GM18519 (cell line): ENCODE results near the gene OCLN.
"Not testable (repeated sequence)": the region's sequence is repeated elsewhere in the genome, so short reads cannot be mapped to it uniquely, and the experiment has no call there.

Source experiments
- ATAC-seq: cut with Tn5 transposase; IDR thresholded peaks from one replicate; pipeline ENCODE4 v1.9.1; 2021; ENCODE audit warnings: mild to moderate bottlenecking, moderate library complexity; ENCODE audit not compliant: unreplicated experiment, low FRiP score

OCLN gene

GRCh38 chr5:69489246-69489645 is 3.3 kb upstream of the OCLN start:
- ATAC-seq, result no peak

DNA sequence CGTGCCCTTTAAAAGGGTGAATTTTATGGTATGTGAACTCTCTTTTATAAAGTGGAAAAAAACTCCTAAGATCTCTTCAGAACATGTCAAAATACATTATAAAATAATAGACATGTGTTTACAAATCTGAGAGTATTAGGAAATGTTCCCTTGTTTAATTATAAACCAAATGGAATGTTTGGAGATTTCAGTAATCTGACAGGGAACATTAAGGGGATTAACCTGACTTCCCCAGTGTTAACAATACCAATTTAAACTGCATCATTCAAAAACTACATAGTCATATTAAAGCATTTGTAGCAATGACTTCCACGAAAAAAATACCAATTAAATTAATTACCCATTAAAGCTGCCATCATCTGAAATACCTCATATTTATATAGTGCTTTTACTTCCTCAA is 1.6 kb upstream of the OCLN start:
- no peak for ATAC-seq

- no peak for ATAC-seq
These were observed 676 bp upstream of the OCLN start for GRCh38 chr5:69491838-69492390.

- ATAC-seq, result no peak
These were observed 369 bp downstream of the OCLN start for GRCh38 chr5:69492923-69493395.

DNA sequence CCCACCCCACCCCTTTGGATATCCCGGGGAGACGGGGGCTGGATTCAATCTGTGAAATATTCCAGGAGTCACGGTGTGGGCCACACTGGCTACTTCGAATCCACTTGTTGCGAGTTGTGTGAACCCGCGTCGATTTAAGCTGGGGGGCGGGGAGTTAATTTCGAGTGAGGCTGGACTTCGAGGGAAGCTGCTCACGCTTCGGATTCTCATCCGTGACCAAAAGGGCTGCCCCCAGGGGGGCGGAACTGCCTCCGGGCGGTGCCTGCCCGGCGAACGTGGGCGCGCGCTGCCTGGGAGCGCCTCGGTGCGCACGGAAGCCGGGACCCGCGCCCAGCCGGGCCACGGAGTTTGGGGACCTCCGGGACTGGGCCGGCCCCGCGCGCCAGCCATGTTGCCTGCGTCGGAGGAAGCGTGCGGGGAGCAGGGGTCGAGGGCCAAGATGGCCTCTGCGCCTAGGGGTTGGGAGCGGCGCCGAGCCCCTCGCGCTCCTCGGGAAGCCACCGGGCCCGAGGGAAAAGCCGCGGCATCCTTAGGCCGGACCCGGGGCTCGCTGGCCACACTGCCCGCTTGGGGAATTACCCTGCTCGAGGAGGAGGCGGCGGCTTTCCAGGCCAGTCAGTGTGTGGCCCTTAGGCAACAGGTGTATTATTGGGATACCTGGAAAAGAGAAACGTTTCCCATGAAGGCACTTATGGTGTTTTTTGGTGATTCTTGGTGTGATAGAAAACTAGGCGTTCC is 975 bp downstream of the OCLN start:
- ATAC-seq, result no peak

- no peak for ATAC-seq
These were observed 1.9 kb downstream of the OCLN start for GRCh38 chr5:69494452-69494851.

DNA sequence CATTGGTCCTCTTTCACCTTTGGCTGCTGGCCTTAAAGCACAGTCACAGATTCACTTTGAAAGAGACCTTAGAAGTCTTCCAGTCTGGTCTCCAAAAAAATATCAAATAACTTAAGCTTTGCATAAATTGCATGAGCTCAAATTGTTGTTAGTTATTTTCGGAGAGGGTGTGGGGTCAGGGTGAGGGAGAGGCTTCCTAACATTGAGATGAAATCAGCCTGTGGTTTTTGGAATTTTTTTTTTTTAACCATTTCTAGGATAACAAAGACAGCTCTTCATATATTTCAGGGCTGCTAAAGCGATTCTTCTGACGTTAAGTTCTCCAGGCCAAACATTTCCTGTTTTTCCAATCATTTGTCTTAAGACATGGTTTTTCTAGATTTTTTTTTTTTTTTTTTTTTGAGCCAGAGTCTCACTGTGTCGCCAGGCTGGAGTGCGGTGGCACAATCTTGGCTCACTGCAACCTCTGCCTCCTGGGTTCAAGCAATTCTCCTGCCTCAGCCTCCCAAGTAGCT is 4.5 kb downstream of the OCLN start:
- ATAC-seq, result no peak

DNA sequence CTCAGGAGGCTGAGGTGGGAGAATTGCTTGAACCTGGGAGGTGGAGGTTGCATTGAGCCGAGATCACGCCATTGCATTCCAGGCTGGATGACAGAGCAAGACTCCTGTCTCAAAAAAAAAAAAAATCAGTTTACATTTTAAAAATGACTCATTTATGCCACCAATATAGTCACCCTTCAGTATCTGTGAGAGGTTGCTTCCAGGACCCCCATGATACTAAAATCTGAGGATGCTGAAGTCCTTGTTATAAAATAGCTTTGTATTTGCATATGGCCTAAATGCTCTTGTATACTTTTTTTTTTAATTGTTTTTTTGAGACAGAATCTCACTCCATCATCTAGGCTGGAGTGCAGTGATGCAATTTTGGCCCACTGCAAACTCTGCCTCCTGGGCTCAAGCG is 5.8 kb downstream of the OCLN start:
- no peak for ATAC-seq

- no peak for ATAC-seq
These were observed 9.8 kb downstream of the OCLN start for GRCh38 chr5:69502367-69502766.

- ATAC-seq, result no peak
These were observed 10.3 kb downstream of the OCLN start for GRCh38 chr5:69502767-69503488.

GRCh38 chr5:69504036-69504435 is 11.4 kb downstream of the OCLN start:
- no peak for ATAC-seq

DNA sequence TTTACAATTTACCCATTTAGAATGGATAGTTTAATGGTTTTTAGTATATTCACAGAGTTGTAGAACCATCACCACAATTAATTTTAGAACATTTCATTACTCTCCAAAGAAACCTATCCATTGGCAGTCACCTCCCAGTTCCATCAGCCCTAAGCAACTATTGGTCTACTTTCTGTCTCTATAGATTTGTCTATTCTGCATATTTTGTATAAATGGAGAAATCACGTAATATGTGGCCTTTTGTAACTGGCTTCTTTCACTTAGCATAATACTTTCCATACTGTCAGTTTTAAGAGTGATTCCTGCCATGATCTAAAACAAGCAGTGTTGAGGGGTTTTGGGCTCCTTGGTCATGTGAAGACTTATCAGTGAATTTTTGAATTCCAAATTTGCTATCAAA is 12.7 kb downstream of the OCLN start:
- no peak for ATAC-seq

DNA sequence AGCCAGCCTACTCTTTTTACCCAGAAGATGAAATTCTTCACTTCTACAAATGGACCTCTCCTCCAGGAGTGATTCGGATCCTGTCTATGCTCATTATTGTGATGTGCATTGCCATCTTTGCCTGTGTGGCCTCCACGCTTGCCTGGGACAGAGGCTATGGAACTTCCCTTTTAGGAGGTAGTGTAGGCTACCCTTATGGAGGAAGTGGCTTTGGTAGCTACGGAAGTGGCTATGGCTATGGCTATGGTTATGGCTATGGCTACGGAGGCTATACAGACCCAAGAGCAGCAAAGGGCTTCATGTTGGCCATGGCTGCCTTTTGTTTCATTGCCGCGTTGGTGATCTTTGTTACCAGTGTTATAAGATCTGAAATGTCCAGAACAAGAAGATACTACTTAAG is 16.6 kb downstream of the OCLN start:
- ATAC-seq, result no peak

DNA sequence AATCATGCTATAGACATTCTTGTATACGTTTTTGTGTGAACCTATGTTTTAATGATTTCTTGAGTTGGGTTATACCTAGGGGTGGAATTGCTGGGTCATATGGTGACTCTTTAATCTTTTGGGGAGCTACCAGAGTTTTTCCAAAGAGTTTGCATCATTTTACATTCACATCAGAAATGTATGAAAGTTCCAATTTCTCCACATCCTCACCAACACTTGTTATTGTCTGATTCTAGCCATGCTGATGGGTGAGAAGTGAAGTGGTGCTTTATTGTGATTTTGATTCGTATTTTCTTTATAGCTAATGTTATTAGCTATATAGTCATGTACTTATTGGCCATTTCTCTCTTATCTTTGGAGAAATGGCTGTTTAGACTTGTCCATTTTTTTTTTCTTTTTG is 18.1 kb downstream of the OCLN start:
- ATAC-seq, result no peak

- no peak for ATAC-seq
These were observed 20.2 kb downstream of the OCLN start for GRCh38 chr5:69512740-69513260.

- ATAC-seq, result not testable (repeated sequence)
These were observed 23.0 kb downstream of the OCLN start for GRCh38 chr5:69515570-69515969.

- no peak for ATAC-seq
These were observed 24.2 kb downstream of the OCLN start for GRCh38 chr5:69516769-69517168.

DNA sequence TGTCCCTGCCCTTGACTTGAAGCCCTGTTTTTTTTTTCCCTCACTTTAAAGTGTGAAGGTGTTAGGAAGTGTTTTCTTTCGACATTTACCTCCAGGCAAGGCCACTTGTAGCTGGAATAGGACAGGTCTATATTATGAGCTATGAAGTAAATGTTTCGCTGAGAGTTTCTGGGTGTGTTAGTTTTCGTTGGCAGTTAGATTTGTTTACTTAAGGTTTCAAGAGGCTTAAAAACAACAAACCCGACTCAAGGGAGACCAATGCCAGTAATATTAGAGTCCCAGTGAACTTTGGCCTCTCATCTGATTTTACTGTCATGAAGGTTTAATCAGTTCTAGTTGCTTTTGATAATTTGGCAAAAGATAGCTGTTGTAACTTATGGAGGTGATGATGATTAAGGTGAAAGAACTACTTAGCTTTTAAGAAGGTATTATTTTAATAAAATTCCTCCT is 25.2 kb downstream of the OCLN start:
- no peak for ATAC-seq

DNA sequence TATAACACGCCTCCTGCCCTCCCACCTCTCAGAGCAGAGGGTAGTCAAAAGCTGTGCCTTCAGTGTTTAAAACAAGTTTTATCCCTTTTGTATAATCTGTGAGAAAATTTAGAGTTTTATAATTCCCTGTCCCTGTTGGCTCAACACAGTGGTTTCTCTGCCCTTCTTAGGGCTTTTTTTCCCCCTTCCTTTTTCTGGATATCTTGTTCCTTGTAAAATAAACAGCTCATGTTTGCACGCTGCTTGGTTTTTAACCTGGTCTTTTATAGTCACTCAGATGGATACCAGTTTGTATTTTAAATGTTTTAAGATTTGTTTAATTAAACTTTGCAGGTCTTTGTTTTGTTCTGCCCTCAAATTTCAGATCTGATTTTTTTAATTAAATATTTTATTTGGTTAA is 26.7 kb downstream of the OCLN start:
- ATAC-seq, result no peak

DNA sequence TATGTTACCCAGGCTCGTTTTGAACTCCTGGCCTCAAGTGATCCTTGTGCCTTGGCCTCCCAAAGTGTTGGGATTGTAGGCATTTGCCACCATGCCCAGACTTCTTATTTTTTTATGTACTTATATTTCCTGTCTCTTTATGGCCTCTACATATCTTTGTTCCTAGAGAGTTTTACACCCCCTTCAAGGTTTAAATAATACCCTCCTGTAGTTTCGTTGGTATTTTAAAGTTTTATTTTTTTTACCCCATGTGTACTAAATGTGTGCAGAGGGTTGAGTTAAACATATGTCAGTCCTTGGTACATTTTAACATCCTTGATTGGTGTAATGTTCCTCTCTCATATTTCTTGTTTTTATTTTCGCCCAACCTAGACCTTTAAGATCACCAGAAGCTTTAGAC is 29.4 kb downstream of the OCLN start:
- ATAC-seq, result no peak

DNA sequence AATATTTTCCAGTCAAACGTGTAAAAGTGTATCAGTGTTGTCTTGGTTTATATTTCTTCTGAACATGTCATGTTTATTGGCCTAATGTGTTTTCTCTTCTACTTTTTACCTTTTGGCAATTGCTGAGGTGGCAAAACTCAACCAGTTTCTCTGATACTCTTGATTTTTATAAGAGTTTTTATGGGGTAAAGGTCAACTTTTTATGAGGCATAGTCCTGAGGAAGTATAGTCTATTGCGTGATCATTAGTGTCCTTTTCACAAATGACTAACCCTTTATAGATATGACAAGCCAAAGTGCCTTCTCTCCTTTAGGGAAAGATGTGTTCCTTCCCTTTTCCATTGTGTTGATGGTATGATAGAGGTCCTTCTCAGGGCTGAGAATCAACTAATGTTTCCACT is 32.9 kb downstream of the OCLN start:
- ATAC-seq, result no peak
